GM12865 (cell line): ENCODE results near the gene FOXL1.
"Not testable (repeated sequence)": the region's sequence is repeated elsewhere in the genome, so short reads cannot be mapped to it uniquely, and the experiment has no call there.

Experiments used
- DNase-seq: peaks from one replicate; pipeline ENCODE4 v3.0.0; 2010; ENCODE audit warnings: low read depth
- H3K4me3 ChIP-seq: 2 replicates; pipeline ENCODE4 v1.5.1; 2011; ENCODE audit warnings: mild to moderate bottlenecking, low read depth, low read length, control low read depth
- TF ChIP-seq, protein P1 (sequence below): IDR thresholded peaks from 2 replicates; pipeline ENCODE4 v1.5.1; 2011; ENCODE audit warnings: low read length, control low read depth, low read depth, inconsistent platforms; ENCODE audit not compliant: insufficient read depth; ENCODE audit errors: missing control alignments

Gene FOXL1

DNA sequence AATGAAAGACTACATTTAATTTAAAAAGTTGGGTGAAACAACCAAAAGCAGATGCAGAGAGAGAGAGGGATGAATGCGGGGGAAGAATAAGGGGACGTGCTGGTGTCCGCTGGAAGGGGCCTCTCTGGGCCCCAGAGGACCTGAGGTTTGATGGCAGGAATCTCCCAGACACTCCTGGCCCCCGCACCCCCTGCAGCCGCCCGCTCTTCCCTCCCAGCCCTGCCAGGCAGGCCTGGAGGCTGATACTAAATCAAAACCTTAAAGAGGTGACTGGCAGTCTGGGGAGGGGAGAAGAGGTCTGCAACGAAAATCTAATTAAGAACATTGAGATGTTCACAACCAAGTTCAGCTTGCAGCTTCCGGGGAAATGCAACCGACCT, 2.4 kb downstream of the FOXL1 start:
- TF ChIP-seq, protein P1, sequence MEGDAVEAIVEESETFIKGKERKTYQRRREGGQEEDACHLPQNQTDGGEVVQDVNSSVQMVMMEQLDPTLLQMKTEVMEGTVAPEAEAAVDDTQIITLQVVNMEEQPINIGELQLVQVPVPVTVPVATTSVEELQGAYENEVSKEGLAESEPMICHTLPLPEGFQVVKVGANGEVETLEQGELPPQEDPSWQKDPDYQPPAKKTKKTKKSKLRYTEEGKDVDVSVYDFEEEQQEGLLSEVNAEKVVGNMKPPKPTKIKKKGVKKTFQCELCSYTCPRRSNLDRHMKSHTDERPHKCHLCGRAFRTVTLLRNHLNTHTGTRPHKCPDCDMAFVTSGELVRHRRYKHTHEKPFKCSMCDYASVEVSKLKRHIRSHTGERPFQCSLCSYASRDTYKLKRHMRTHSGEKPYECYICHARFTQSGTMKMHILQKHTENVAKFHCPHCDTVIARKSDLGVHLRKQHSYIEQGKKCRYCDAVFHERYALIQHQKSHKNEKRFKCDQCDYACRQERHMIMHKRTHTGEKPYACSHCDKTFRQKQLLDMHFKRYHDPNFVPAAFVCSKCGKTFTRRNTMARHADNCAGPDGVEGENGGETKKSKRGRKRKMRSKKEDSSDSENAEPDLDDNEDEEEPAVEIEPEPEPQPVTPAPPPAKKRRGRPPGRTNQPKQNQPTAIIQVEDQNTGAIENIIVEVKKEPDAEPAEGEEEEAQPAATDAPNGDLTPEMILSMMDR = no peak
- no peak for DNase-seq

DNA sequence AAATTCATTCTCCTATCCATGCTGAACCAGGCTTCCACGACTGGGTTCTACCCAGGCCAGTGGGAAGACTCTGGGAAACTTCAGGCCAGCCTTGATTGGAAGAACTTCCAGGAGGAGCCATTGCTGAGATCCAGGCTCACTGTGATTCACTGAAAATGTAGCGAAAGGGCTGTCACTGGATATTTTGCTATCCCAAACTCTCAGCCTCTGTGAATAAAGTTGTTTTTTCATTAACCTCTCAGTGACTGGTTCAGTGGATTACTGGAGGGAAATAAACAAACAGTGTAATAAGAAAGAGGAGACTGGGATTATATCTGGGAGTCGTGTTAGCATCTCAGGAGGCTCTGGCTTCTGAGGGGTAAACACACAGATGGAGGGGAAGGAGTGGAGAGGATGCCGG, 3.1 kb downstream of the FOXL1 start:
- no peak for DNase-seq
- H3K4me3 ChIP-seq = no peak overlapping the region

More for the DNA sequence above, 2.4 kb downstream of the FOXL1 start:
- H3K4me3 ChIP-seq = no peak overlapping the region

DNA sequence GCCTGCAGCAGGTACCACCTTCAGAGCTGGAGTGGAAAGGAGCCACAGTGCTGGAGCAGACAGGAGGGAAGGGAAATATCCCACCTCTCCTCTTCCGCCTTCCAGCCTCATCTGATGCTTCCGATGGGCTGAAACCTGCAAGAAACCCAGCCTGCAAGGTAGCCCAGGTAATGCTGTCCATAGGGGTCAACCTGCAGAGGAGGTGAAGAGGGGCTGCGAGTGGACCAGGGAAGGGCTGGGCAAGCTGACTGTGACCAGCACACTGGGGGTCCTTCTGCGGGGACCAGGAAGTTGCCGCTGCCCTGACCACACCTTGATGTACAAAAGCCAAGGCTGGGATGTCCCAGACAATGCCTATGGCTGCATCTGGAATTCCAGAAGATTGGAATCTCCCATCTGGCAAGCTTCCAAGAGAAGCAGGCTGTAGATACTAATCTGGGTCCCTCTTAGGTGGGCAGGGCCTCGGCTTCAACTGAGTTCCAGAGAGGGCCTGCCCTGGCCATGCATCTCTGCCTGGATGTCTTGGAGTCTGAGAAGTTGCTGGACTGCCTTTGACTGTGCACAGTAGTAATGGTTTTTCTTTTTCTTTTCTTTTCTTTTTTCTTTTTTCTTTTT, 5.8 kb downstream of the FOXL1 start:
- DNase-seq = no peak
- TF ChIP-seq, protein P1 = no peak
- H3K4me3 ChIP-seq = no peak overlapping the region

More for the DNA sequence above, 3.1 kb downstream of the FOXL1 start:
- TF ChIP-seq, protein P1 = no peak

DNA sequence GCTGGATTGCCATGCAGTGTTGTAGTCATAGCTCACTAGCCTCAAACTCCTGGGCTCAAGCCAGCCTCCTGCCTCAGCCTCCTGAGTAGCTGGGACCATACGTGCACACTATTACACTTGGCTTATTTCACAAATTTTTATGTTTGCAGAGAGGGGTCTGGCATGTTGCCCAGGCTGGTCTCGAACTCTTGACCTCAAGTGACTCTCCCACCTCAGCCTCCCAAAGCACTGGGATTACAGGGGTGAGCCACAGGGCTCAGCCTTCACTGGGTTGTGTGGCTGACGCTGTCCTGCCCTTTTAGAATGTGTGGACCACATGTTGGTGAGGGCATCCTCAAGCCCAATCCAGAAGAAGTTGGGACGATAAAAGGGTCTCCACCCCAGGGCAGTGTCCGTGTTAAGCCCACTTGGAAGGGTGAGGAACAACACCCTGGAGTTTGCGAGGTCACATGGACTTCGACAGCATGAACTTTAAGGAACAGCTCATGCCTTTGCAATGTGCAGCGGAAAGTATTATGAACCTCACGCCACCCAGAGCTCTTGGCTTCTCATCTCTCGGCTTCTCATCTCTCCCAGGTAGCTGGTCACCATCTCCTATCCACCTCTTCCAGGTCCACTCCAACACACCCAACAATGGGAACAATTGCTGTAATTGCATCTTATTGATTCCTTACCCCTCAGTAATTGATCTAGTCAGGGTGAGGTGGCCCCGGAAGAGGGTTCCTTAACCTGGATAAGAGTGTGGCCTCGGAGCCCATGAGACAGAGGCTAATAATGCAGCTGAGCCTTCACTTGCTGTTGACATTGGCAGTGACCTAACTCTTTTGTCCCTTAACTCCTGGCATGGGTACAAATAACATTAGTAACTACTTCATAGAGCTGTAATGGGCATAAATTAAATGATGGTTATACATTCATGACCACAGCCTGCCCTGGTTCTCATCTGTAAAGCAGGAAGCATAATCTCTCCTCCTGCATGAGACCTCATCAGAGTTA, 6.7 kb downstream of the FOXL1 start:
- no peak for DNase-seq
- TF ChIP-seq, protein P1 = no peak

DNA sequence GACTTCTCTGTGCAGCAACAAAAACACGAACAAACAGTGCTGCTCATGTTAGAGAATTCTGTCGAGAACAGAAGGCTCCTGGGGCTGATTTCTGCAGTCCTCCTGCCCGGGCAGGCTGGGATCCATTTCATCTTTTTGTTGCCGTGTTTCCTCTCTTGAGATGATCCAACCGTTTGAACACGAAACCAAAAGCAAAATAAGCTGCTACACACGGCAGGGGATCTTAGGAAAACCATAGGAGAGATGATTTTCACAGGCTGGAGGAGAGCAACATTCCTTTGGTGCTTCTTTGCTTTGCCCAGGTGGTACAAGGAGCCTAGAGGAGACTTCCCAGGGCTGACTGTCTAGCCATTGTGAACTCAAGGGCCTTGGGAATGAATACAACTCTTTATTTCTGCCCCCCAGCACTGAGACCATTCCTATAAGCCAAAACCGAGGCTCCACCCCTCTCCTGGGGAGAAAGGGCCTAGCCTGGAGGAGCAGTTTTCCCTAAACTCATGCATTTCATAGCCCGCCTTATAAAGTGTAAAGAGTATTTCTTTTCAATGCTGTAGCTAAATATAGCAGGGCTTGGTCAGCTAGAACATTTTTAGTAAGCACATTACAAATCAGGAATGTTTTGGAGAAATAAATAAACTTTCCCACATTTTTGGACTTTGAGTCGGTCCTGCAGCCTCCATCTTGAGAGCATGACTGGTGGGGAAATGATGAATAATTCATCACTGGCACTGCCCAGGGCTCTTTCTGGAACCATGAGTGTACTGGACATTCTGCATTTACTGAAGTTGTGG, 7.7 kb downstream of the FOXL1 start:
- no peak for DNase-seq
- TF ChIP-seq, protein P1 = no peak
- no peak overlapping the region for H3K4me3 ChIP-seq

More for the DNA sequence above, 6.7 kb downstream of the FOXL1 start:
- H3K4me3 ChIP-seq = no peak overlapping the region

DNA sequence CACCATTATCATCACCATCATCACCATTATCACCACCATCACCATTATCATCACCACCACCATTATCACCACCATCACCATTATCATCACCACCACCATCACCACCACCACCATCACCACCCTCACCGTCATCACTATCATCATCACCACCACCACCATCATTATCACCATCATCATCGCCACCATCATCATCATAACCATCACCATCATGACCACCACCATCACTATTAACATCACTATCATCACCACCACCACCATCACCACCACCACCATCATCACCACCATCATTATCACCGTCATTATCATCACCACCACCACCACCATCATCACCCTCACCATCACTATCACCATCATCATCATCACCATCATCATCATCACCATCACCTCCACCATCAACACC, 9.1 kb downstream of the FOXL1 start:
- no peak for DNase-seq
- TF ChIP-seq, protein P1 = no peak

DNA sequence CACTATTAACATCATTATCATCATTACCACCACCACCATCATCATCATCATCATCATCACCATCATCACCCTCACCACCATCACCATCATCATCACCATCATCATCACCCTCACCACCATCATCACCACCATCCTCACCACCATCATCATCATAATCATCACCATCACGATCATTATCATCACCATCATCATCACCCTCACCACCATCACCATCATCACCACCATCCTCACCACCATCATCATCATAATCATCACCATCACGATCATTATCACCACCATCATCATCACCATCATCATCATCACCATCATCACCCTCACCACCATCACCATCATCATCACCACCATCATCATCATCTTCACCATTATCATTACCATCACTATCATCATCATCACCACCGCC, 9.6 kb downstream of the FOXL1 start:
- not testable (repeated sequence) for H3K4me3 ChIP-seq, DNase-seq

More for the DNA sequence above, 9.1 kb downstream of the FOXL1 start:
- no peak overlapping the region for H3K4me3 ChIP-seq
